OCI-LY3 (cell line): ENCODE data around the gene STRA8.

Source experiments
- H2AFZ ChIP-seq: fragments of 200-600, 300-600 bp; shearing (Covaris generic); 2 replicates; pipeline ENCODE4 v1.6.0; 2014; ENCODE audit warnings: antibody characterized with exemption, low read depth, low read length
- H3K27ac ChIP-seq: fragments of 200-600, 300-600 bp; sonication (generic); 2 replicates; pipeline ENCODE4 v1.5.1; 2014; ENCODE audit warnings: mild to moderate bottlenecking, low read length, moderate library complexity, mixed read lengths
- H3K27me3 ChIP-seq: fragments of 200-600, 300-600 bp; sonication (generic); 2 replicates; pipeline ENCODE4 v1.6.1; 2014; ENCODE audit warnings: low read depth, low read length, mixed read lengths
- H3K36me3 ChIP-seq: fragments of 200-600, 300-600 bp; sonication (generic); replicated peaks from 2 replicates; pipeline ENCODE3; 2014; ENCODE audit warnings: low read depth, low read length, mixed read lengths
- H3K4me1 ChIP-seq: fragments of 300-600, 200-600 bp; sonication (generic); 2 replicates; pipeline ENCODE4 v1.6.1; 2014; ENCODE audit warnings: low read length, mixed read lengths
- H3K4me2 ChIP-seq: fragments of 200-600, 300-600 bp; sonication (generic); 2 replicates; pipeline ENCODE4 v1.6.1; 2014; ENCODE audit warnings: low read length, mixed read lengths
- H3K4me3 ChIP-seq: fragments of 300-600, 200-600 bp; sonication (generic); 2 replicates; pipeline ENCODE4 v1.5.1; 2014; ENCODE audit warnings: antibody characterized with exemption, mild to moderate bottlenecking, low read length, moderate library complexity
- H3K79me2 ChIP-seq: fragments of 300-600, 200-600 bp; shearing (Covaris generic); 2 replicates; pipeline ENCODE4 v1.6.1; 2014; ENCODE audit warnings: mild to moderate bottlenecking, low read length, mixed read lengths
- H3K9ac ChIP-seq: fragments of 300-600, 200-600 bp; shearing (Covaris generic); 2 replicates; pipeline ENCODE4 v1.6.0; 2014; ENCODE audit warnings: mild to moderate bottlenecking, low read length, moderate library complexity
- H3K9me3 ChIP-seq: fragments of 200-600, 300-600 bp; shearing (Covaris generic); 2 replicates; pipeline ENCODE4 v1.6.1; 2014; ENCODE audit warnings: low read length, mixed read lengths; ENCODE audit not compliant: insufficient read depth
- H4K20me1 ChIP-seq: fragments of 200-600, 300-600 bp; sonication (generic); 2 replicates; pipeline ENCODE4 v1.6.1; 2016; ENCODE audit warnings: low read length, mixed read lengths; ENCODE audit not compliant: insufficient read depth
- EZH2phosphoT487 ChIP-seq: fragments of 200-600 bp; shearing (Covaris generic); IDR thresholded peaks from 2 replicates; pipeline ENCODE4 v1.6.1; 2018; ENCODE audit warnings: antibody characterized with exemption, mixed run types, low read depth
- TF ChIP-seq, protein P1 (sequence below): fragments of 200-600, 300-600 bp; sonication (generic); IDR thresholded peaks from 2 replicates; pipeline ENCODE4 v1.5.1; 2014; ENCODE audit warnings: antibody characterized with exemption, low read length, low read depth

The STRA8 gene

DNA sequence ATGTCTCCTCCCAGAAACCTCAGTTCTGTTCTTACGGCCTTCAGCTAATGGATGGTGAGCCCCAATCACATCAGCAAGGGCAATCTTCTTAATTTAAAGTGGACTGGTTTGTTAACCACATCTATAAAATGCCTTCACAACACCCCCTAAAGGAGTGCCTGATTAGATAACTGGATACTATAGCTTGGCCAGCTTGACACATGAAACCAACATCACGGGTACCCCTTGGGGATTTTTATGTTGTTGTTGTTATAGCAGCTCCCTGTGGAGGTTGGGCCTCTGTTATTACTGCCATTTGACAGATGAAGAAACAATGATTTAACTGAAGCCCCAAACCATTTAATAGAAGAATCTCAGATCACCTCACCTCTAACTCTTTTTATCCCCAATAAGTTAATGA is 26.8 kb downstream of the STRA8 start:
- Histone ChIP-seq H3K9ac (no peak overlapping the region), H4K20me1 (no peaks in the 10 kb centered on the region), H3K9me3 (0 out of 2 replicates have a peak, but pooled peaks cover 4% of the 10 kb centered on the region), H3K4me2 (no peak overlapping the region), H3K27ac (no peak overlapping the region), H3K27me3 (peaks cover 33% of the 10 kb centered on the region), H3K79me2 (no peaks in the 10 kb centered on the region), H3K4me1 (no peaks in the 10 kb centered on the region), H3K4me3 (no peak overlapping the region), H2AFZ (no peak overlapping the region), H3K36me3 (no peaks in the 10 kb centered on the region)
- no peak for TF ChIP-seq EZH2phosphoT487
- TF ChIP-seq, protein P1, sequence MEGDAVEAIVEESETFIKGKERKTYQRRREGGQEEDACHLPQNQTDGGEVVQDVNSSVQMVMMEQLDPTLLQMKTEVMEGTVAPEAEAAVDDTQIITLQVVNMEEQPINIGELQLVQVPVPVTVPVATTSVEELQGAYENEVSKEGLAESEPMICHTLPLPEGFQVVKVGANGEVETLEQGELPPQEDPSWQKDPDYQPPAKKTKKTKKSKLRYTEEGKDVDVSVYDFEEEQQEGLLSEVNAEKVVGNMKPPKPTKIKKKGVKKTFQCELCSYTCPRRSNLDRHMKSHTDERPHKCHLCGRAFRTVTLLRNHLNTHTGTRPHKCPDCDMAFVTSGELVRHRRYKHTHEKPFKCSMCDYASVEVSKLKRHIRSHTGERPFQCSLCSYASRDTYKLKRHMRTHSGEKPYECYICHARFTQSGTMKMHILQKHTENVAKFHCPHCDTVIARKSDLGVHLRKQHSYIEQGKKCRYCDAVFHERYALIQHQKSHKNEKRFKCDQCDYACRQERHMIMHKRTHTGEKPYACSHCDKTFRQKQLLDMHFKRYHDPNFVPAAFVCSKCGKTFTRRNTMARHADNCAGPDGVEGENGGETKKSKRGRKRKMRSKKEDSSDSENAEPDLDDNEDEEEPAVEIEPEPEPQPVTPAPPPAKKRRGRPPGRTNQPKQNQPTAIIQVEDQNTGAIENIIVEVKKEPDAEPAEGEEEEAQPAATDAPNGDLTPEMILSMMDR: no peak

DNA sequence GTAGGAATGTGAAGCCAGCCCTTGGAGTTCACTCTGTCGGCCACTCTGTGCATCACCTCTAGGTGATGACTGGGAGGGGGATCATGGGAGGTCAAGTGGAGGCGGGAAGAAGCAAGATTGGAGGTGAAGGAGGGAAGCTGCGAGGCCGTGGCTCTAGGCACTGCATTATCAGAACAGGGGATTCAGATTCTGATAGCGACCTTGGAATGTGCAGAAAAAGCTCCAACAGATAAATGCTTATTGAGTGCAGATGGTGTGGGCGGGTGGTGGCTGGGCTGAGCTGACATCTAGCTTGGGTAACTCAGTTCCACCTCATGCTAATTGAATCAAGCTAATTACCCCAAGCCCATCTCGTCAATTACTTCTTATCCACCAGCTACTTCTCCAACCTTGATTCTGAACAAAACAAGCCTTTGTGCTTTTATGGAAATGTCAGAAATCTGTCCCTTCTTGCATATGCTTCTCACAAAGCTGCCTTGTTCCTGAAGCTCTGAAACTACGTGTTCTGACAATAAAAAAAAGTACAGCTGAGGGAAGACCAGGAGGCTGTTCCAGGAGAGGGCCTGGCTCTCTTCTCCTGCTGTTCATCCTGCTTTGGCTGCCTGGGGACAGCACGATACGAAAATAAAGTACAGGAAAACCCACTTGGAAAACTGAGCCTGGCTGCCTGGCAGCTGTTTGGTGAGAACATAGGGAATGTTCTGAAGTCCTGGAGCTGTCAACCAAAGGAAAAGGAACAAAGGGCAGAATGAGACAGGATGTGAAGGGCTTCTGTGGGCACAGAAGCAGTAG is 27.5 kb downstream of the STRA8 start:
- peaks cover 29% of the 10 kb centered on the region for H3K27me3 ChIP-seq
- no peak overlapping the region for H2AFZ ChIP-seq

DNA sequence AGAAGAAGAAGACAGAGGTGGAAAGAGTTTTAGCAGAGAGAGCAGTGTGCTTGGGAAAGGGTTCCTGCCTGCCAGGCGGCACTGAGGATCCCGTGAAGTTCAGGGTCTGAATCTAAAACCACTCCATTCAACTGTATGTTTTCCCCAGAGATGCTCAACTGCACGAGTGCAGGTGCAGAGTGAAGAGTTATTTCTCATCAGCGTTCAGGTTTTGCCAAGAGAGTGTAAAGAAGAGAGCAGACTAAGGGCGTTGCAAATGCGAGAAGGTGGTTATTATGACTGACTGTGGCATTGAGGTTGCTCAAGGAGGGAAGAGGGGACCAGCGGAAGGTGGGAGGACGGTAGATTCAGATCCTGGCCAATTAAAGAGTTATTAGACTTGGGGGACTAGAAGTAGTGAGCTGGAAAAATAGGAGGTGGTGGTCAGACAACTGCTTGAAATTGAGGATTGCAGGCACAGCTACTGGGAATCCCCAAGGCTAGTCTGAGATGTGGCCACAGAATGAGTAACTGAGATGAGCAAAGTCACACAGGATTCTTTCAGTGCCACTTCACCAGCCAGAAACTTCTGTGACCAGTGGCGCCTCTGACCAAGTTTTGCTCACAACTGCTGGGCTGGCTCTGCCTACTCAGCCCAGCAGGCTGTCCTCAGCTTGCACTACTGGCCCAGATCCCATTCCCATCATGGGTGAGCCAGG is 29.1 kb downstream of the STRA8 start:
- 0 out of 2 replicates have a peak, but pooled peaks cover 4% of the 10 kb centered on the region for H3K9me3 ChIP-seq
- H3K4me3 ChIP-seq: no peak overlapping the region
- no peak overlapping the region for H3K9ac ChIP-seq
- H3K36me3 ChIP-seq: no peaks in the 10 kb centered on the region
- no peak overlapping the region for H2AFZ ChIP-seq
- no peaks in the 10 kb centered on the region for H3K79me2 ChIP-seq
- no peaks in the 10 kb centered on the region for H3K4me1 ChIP-seq
- peaks cover 30% of the 10 kb centered on the region for H3K27me3 ChIP-seq
- H3K4me2 ChIP-seq: no peak overlapping the region
- no peak overlapping the region for H3K27ac ChIP-seq
- TF ChIP-seq, protein P1: no peak
- TF ChIP-seq EZH2phosphoT487: no peak
- H4K20me1 ChIP-seq: no peaks in the 10 kb centered on the region

More for the DNA sequence above, 27.5 kb downstream of the STRA8 start:
- Histone ChIP-seq H3K9me3 (0 out of 2 replicates have a peak, but pooled peaks cover 4% of the 10 kb centered on the region), H3K4me3 (no peak overlapping the region), H3K36me3 (no peaks in the 10 kb centered on the region), H4K20me1 (no peaks in the 10 kb centered on the region), H3K4me2 (no peak overlapping the region), H3K9ac (no peak overlapping the region), H3K4me1 (no peaks in the 10 kb centered on the region), H3K27ac (no peak overlapping the region), H3K79me2 (no peaks in the 10 kb centered on the region)
- TF ChIP-seq, protein P1: no peak
- no peak for TF ChIP-seq EZH2phosphoT487

DNA sequence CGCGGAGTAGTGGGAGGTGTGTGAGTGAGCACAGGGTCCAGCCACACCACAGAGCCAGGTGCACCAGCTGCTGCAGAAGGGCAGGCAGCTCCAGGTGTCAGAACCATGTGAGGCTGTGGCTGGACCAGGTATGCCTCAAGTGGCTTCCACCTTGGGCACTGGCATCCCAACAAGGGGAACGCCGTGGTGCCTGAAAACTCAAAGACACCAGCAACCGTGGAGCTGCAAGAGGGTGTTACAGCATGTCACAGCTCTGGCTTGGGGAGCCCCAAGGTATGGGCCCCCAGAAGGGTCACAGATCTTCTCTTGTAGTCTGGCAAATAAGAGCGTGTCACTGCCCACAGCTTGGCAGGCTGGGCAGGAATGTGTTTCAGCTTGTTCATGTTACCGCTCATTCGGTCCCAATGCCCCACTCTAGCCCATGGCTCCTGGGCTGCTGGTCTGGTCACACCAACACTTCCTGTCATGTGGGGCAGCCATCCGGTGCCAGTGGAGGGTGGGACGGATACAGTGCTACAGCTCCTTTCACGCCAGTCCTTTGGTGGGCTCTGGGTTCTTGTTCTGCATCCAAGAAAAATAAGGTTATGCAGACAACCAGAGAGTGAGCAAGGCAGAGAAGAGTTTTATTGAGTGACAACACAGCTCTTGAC is 29.8 kb downstream of the STRA8 start:
- H3K4me3 ChIP-seq: no peak overlapping the region
- H3K27me3 ChIP-seq: peaks cover 33% of the 10 kb centered on the region
- no peaks in the 10 kb centered on the region for H3K36me3 ChIP-seq
- H3K79me2 ChIP-seq: no peaks in the 10 kb centered on the region
- H4K20me1 ChIP-seq: no peaks in the 10 kb centered on the region
- no peak overlapping the region for H3K4me2 ChIP-seq
- no peak overlapping the region for H3K27ac ChIP-seq
- no peak overlapping the region for H3K9ac ChIP-seq
- H3K4me1 ChIP-seq: no peaks in the 10 kb centered on the region
- no peak overlapping the region for H2AFZ ChIP-seq
- H3K9me3 ChIP-seq: 0 out of 2 replicates have a peak, but pooled peaks cover 4% of the 10 kb centered on the region
- TF ChIP-seq, protein P1: no peak
- TF ChIP-seq EZH2phosphoT487: no peak
